IPS-18a (cell line): ENCODE data around the gene NPC1L1.

Experiments
- H3K27ac ChIP-seq: one replicate; pipeline ENCODE4 v1.5.1; 2013; ENCODE audit warnings: low read length
- H3K27me3 ChIP-seq: one replicate; pipeline ENCODE4 v1.6.1; 2013; ENCODE audit warnings: mild to moderate bottlenecking, low read length; ENCODE audit not compliant: control insufficient read depth, insufficient read depth
- H3K36me3 ChIP-seq: one replicate; pipeline ENCODE4 v1.6.1; 2013; ENCODE audit warnings: low read depth, low read length; ENCODE audit not compliant: control insufficient read depth
- H3K4me1 ChIP-seq: one replicate; pipeline ENCODE4 v1.6.1; 2013; ENCODE audit warnings: low read depth, low read length; ENCODE audit not compliant: control insufficient read depth
- H3K4me3 ChIP-seq: one replicate; pipeline ENCODE4 v1.5.1; 2013; ENCODE audit warnings: low read length
- H3K9ac ChIP-seq: one replicate; pipeline ENCODE4 v1.6.1; 2013; ENCODE audit warnings: mild to moderate bottlenecking, low read length, moderate library complexity
- H3K9me3 ChIP-seq: one replicate; pipeline ENCODE4 v1.6.1; 2013; ENCODE audit warnings: low read depth, low read length; ENCODE audit not compliant: control insufficient read depth

Gene NPC1L1

GRCh38 chr7:44490351-44491200 is 50.6 kb downstream of the NPC1L1 start, which contains the start of gene NUDCD3:
Gene NUDCD3, minus strand, starts transcription at chr7:44490658. Its CDS starts 58 bp downstream, at chr7:44490600.
- Histone ChIP-seq H3K4me1 (peaks cover 11% of the 10 kb centered on the region), H3K27me3 (no peaks in the 10 kb centered on the region), H3K4me3 (peak within 1 kb of the TSS; percentile 97), H3K27ac (peak within 1 kb of the TSS; percentile 94), H3K9ac (peak within 1 kb of the TSS; percentile 84), H3K9me3 (no peaks in the 10 kb centered on the region), H3K36me3 (no peaks in the 10 kb centered on the region)

GRCh38 chr7:44489955-44490350 is 51.2 kb downstream of the NPC1L1 start:
- peaks cover 6% of the 10 kb centered on the region for H3K36me3 ChIP-seq
- no peaks in the 10 kb centered on the region for H3K9me3 ChIP-seq
- peak overlapping the region; percentile 97 for H3K4me3 ChIP-seq
- peaks cover 11% of the 10 kb centered on the region for H3K4me1 ChIP-seq
- H3K9ac ChIP-seq, result peak overlapping the region; percentile 84
- H3K27ac ChIP-seq, result peak overlapping the region; percentile 94
- H3K27me3 ChIP-seq, result no peaks in the 10 kb centered on the region

GRCh38 chr7:44488955-44489354 is 52.2 kb downstream of the NPC1L1 start:
- Histone ChIP-seq H3K27ac (no peak overlapping the region), H3K9me3 (no peaks in the 10 kb centered on the region), H3K4me3 (peak overlapping the region; percentile 97), H3K36me3 (peaks cover 16% of the 10 kb centered on the region), H3K9ac (no peak overlapping the region), H3K4me1 (peaks cover 11% of the 10 kb centered on the region), H3K27me3 (no peaks in the 10 kb centered on the region)

GRCh38 chr7:44486693-44487092 is 54.4 kb downstream of the NPC1L1 start:
- Histone ChIP-seq H3K9me3 (no peaks in the 10 kb centered on the region), H3K4me3 (no peak overlapping the region), H3K27ac (no peak overlapping the region), H3K4me1 (peaks cover 11% of the 10 kb centered on the region), H3K27me3 (no peaks in the 10 kb centered on the region), H3K9ac (no peak overlapping the region), H3K36me3 (peaks cover 38% of the 10 kb centered on the region)

- Histone ChIP-seq H3K9ac (no peak overlapping the region), H3K36me3 (peaks cover 45% of the 10 kb centered on the region), H3K9me3 (no peaks in the 10 kb centered on the region)
Observed at GRCh38 chr7:44486001-44486400, 55.1 kb downstream of the NPC1L1 start.

GRCh38 chr7:44484482-44485313 is 56.4 kb downstream of the NPC1L1 start:
- H3K4me3 ChIP-seq, result no peak overlapping the region
- peaks cover 7% of the 10 kb centered on the region for H3K4me1 ChIP-seq
- peaks cover 51% of the 10 kb centered on the region for H3K36me3 ChIP-seq
- H3K9ac ChIP-seq, result no peak overlapping the region
- H3K27ac ChIP-seq, result no peak overlapping the region
- H3K9me3 ChIP-seq, result no peaks in the 10 kb centered on the region
- H3K27me3 ChIP-seq, result no peaks in the 10 kb centered on the region

More at GRCh38 chr7:44486001-44486400, 55.1 kb downstream of the NPC1L1 start:
- no peaks in the 10 kb centered on the region for H3K27me3 ChIP-seq
- H3K4me3 ChIP-seq, result no peak overlapping the region
- H3K27ac ChIP-seq, result no peak overlapping the region
- peaks cover 7% of the 10 kb centered on the region for H3K4me1 ChIP-seq

GRCh38 chr7:44482502-44483485 is 58.3 kb downstream of the NPC1L1 start:
- Histone ChIP-seq H3K9ac (no peak overlapping the region), H3K36me3 (peaks cover 64% of the 10 kb centered on the region), H3K9me3 (no peaks in the 10 kb centered on the region), H3K4me3 (no peak overlapping the region), H3K27me3 (no peaks in the 10 kb centered on the region), H3K27ac (no peak overlapping the region), H3K4me1 (no peaks in the 10 kb centered on the region)

GRCh38 chr7:44477938-44478337 is 63.2 kb downstream of the NPC1L1 start:
- no peak overlapping the region for H3K27ac ChIP-seq
- peaks cover 55% of the 10 kb centered on the region for H3K36me3 ChIP-seq
- H3K9me3 ChIP-seq, result no peaks in the 10 kb centered on the region
- no peak overlapping the region for H3K9ac ChIP-seq
- no peaks in the 10 kb centered on the region for H3K27me3 ChIP-seq
- no peaks in the 10 kb centered on the region for H3K4me1 ChIP-seq
- no peak overlapping the region for H3K4me3 ChIP-seq

GRCh38 chr7:44477063-44477830 is 63.9 kb downstream of the NPC1L1 start:
- H3K9ac ChIP-seq, result no peak overlapping the region
- H3K27me3 ChIP-seq, result no peaks in the 10 kb centered on the region
- peaks cover 48% of the 10 kb centered on the region for H3K36me3 ChIP-seq
- H3K9me3 ChIP-seq, result no peaks in the 10 kb centered on the region
- H3K27ac ChIP-seq, result no peak overlapping the region
- no peaks in the 10 kb centered on the region for H3K4me1 ChIP-seq
- H3K4me3 ChIP-seq, result no peak overlapping the region

GRCh38 chr7:44476313-44476712 is 64.8 kb downstream of the NPC1L1 start:
- Histone ChIP-seq H3K4me3 (no peak overlapping the region), H3K4me1 (no peaks in the 10 kb centered on the region), H3K9me3 (no peaks in the 10 kb centered on the region), H3K36me3 (peaks cover 45% of the 10 kb centered on the region), H3K27me3 (no peaks in the 10 kb centered on the region), H3K27ac (no peak overlapping the region), H3K9ac (no peak overlapping the region)
